Activated naive CD8-positive, alpha-beta T cell treated with anti-CD3 and anti-CD28 coated beads, Interleukin-2, amount 10 ng/mL, durations not matched to agents 7 days and 5 days (primary cell): ENCODE data around the gene TEX13D. TPM values are rescaled to one million over a fixed set of nuclear protein-coding genes. Genes with fewer than 3 reads are reported as not detected.
A peak's percentile ranks its signal among the peaks of the same experiment; 100 is the strongest.

Source experiments
- ATAC-seq: fragments of 150-1000 bp; cut with Tn5 transposase; one replicate; pipeline ENCODE4 v1.10.0; 2021; ENCODE audit warnings: low read depth, moderate library complexity
- POLR2A ChIA-PET: fragments of 350-600 bp; sonication (Branson Sonifier 250); formaldehyde crosslinking; loops from one replicate; lab custom pipeline; 2021; ENCODE audit warnings: antibody characterized with exemption; lab: Charles Lee
- DNase-seq: peaks from one replicate; pipeline ENCODE4 v3.0.0; 2021
- H3K27ac Mint-ChIP-seq: one replicate; pipeline ENCODE4 v1.8.0; 2022; ENCODE audit warnings: mild to moderate bottlenecking, mixed read lengths
- H3K27me3 Mint-ChIP-seq: one replicate; pipeline ENCODE4 v1.8.0; 2022; ENCODE audit warnings: mild to moderate bottlenecking, moderate library complexity, mixed read lengths
- H3K36me3 Mint-ChIP-seq: one replicate; pipeline ENCODE4 v1.8.0; 2021; ENCODE audit warnings: mild to moderate bottlenecking, mixed read lengths
- H3K4me1 Mint-ChIP-seq: one replicate; pipeline ENCODE4 v1.8.0; 2021; ENCODE audit warnings: mixed read lengths
- H3K4me3 Mint-ChIP-seq: one replicate; pipeline ENCODE4 v1.8.0; 2022; ENCODE audit warnings: mild to moderate bottlenecking, moderate library complexity, mixed read lengths
- H3K9me3 Mint-ChIP-seq: one replicate; pipeline ENCODE4 v1.8.0; 2021; ENCODE audit warnings: mixed read lengths
- total RNA-seq, 2 experiments: library from RNA; stranded (reverse); gene quantifications; one replicate each; pipeline ENCODE4 v1.2.3, GENCODE V29; 2021

The TEX13D gene
- total RNA-seq, 2 experiments from 2014 or later: not detected

DNA sequence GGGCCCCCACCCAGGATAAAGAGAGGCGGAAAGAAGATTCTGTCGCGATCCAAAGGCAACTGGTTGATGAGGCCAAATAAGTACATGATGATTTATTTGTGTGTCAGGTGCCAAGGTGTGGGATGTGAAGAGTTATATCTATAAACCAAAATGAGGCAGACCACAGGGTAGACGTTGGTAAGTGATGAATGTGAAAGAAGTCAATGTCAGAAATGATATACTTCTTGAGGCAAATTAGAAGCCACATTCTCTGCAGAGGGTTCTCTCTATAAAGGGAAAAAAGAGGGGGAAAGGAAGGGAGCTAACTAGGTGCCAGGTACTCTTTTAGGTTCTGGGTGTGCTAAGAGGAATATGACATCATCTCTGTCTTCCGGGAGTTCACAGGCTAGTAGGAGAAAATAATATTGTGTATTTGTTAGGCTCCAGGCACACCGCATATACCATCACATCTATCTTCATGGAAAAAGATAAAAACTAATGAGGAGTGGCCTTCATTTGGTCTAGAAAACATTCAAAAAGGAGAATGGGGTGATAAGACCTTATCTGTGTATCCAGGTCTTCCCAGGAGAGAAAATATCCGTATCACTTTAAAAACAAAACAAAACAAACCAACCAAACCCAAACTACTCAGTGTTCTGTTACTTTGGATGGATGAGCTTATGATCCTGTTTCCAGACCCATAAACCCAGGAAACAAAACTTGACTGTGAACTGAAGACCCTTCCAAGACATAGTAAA is 9.1 kb downstream of the TEX13D start:
- DNase-seq (no peak), ATAC-seq (no peak)
- POLR2A ChIA-PET: interaction anchor here (0.5 kb wide), 1 partner anchor 862 kb away, joined by 4 read pairs; no protein-coding TSS in a partner anchor
- peak overlapping the region; percentile 78 for H3K4me3 Mint-ChIP-seq
- H3K4me1 Mint-ChIP-seq: peaks cover 56% of the 10 kb centered on the region
- no peaks in the 10 kb centered on the region for H3K36me3 Mint-ChIP-seq
- no peaks in the 10 kb centered on the region for H3K27me3 Mint-ChIP-seq
- no peaks in the 10 kb centered on the region for H3K9me3 Mint-ChIP-seq
- H3K27ac Mint-ChIP-seq: peak overlapping the region; percentile 93

DNA sequence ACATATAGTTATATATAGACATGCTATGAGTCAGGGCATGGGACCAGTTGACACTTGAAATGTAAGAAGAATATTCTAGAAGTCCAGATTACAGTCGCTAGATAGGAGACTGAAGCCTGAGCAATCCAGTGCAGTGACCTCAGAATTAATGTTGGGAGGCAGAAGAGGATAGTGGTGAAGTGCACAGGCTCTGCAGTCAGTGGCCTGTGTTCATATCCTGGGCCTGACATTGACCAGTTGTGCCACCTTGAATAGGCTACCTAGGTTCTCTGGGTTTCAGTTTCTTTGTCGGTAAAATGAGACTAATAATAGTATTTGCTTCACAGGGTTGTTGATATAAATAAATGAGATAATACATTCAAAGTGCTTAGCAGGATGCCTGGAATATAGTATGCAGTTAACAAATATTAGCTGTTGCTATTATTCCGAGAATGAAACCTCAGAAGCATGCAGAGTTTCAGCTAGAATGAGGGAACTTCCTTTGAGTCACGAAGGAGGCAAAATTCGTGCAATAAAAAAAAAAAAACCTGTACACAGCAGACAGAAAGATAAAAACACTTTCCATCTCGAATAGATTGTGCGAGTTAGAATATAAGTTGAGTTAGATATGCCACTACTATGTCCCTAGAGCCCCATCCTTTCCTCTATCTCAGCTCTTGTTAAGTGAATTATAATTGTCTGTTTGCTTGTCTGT is 9.9 kb downstream of the TEX13D start:
- POLR2A ChIA-PET: interaction anchor here (0.6 kb wide), 1 partner anchor 51 kb away, joined by 3 read pairs; no protein-coding TSS in a partner anchor
- Mint-ChIP-seq H3K4me3 (peak overlapping the region; percentile 78), H3K36me3 (no peaks in the 10 kb centered on the region), H3K27ac (peak overlapping the region; percentile 93), H3K27me3 (no peaks in the 10 kb centered on the region), H3K4me1 (peaks cover 53% of the 10 kb centered on the region), H3K9me3 (no peaks in the 10 kb centered on the region)
- no peak for DNase-seq
- ATAC-seq: no peak

DNA sequence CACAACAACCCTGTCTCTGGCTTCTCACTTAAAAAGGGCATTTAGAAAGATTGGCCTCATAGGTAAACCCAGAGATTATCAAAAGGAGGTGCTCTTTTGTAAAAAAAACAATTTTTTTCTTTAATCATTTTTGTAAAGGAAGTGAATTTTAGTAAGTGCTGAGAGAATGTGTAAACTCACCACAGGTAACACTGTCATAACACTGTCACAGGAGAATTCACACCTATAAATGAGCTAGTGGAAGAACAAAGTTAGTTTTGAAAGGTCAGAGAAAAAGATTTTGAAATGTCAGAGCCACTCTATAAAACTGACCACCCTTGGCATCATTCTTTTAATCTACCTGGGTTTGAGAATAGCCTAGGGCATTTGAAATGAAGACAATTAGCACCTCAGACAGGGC is 10.6 kb downstream of the TEX13D start:
- POLR2A ChIA-PET: interaction anchor here (0.6 kb wide), 1 partner anchor 50 kb away, joined by 3 read pairs; no protein-coding TSS in a partner anchor
- H3K27me3 Mint-ChIP-seq: no peaks in the 10 kb centered on the region
- H3K4me1 Mint-ChIP-seq: peaks cover 52% of the 10 kb centered on the region
- H3K27ac Mint-ChIP-seq: peak overlapping the region; percentile 93
- no peak for DNase-seq
- no peaks in the 10 kb centered on the region for H3K36me3 Mint-ChIP-seq
- H3K9me3 Mint-ChIP-seq: no peaks in the 10 kb centered on the region
- no peak for ATAC-seq
- H3K4me3 Mint-ChIP-seq: peak overlapping the region; percentile 81

DNA sequence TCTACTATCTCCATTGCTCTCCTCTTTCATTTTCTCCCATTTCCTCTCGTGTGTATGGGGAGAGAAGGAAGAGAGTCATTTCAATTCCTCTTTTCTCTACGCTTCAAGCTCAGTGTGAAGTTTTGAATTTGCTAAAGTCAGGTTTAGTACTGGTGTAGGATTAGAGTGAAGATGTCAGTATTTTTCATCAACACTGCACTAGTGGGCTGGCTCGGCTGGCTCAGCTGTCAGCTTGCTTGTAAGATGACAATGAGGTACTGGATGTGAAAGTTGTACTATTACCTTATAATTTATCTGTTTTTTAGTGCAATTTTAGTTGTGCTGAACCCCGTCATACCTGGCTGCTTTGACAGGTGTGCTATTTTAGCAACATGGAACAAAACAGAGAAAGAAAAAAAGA is 11.8 kb downstream of the TEX13D start:
- no peaks in the 10 kb centered on the region for H3K36me3 Mint-ChIP-seq
- H3K9me3 Mint-ChIP-seq: no peaks in the 10 kb centered on the region
- DNase-seq (no peak), ATAC-seq (no peak)
- H3K4me1 Mint-ChIP-seq: peaks cover 50% of the 10 kb centered on the region
- peak overlapping the region; percentile 81 for H3K4me3 Mint-ChIP-seq
- H3K27ac Mint-ChIP-seq: peak overlapping the region; percentile 93
- no peaks in the 10 kb centered on the region for H3K27me3 Mint-ChIP-seq
- POLR2A ChIA-PET: no interaction called here

DNA sequence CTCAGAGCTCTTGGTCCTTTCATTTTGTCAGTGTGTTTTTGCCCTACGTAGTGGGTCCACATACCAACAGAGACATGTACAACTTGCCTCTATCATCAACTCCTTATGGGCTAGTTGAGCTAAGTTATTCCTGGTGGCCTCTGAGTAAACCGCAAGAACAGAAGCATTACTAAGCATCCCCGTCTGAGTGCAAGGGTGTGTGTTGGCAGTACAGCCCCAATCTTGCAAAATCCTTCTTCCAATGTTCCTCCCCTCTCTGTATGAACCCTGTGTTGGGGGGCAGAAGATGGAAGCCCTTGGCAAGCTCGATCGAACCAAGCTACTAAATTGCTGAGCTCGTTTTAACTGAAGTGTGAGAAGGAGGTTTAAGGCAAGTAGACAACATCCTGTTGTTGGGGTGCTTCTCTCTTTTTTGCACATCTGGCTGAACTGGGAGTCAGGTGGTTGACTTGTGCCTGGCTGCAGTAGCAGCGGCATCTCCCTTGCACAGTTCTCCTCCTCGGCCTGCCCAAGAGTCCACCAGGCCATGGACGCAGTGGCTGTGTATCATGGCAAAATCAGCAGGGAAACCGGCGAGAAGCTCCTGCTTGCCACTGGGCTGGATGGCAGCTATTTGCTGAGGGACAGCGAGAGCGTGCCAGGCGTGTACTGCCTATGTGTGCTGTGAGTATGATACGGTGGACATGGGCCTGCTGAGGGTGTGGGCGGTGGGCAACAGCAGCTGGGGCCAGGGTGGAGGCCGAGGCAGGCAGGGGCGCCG is 13.8 kb downstream of the TEX13D start, which contains the start of gene SH2D1A:
TSS of gene SH2D1A (plus strand) at position 447 of the 760 bp plus-strand sequence. CDS start at position 527, 80 bp downstream.
- H3K9me3 Mint-ChIP-seq: no peaks in the 10 kb centered on the region
- peak within 1 kb of the TSS; percentile 98 for H3K27ac Mint-ChIP-seq
- ATAC-seq (peak; percentile 66), DNase-seq (peak; percentile 46)
- no peaks in the 10 kb centered on the region for H3K36me3 Mint-ChIP-seq
- H3K27me3 Mint-ChIP-seq: no peaks in the 10 kb centered on the region
- POLR2A ChIA-PET: interaction anchor here (0.7 to 2.6 kb wide), 6 partner anchors 9 to 129 kb away, joined by 4 to 18 read pairs (median 8); no protein-coding TSS in a partner anchor
- peak within 1 kb of the TSS; percentile 95 for H3K4me3 Mint-ChIP-seq
- H3K4me1 Mint-ChIP-seq: peaks cover 45% of the 10 kb centered on the region

DNA sequence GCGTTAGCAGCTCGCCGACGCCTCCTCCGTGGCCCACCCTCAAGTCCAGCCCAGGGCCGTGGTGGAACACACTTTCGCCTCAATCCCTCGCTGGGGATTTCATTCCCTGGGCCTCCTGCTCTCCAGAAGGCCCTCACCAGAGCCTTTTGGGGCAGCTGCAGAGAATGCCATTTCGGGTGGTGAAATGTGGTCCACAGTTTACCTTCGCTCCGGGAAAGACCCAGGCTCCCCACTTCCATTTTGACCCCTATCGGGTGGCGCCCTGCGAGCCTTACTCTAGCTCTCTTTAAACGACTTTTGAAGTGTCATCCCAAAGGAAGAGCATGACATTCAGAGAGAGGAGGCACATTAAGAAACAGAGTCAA is 14.4 kb downstream of the TEX13D start:
- peak overlapping the region; percentile 95 for H3K4me3 Mint-ChIP-seq
- POLR2A ChIA-PET: interaction anchor here (0.7 to 2.6 kb wide), 7 partner anchors 10 to 135 kb away, joined by 3 to 18 read pairs (median 6); no protein-coding TSS in a partner anchor
- H3K27ac Mint-ChIP-seq: peak overlapping the region; percentile 98
- ATAC-seq (no peak), DNase-seq (no peak)
- H3K27me3 Mint-ChIP-seq: no peaks in the 10 kb centered on the region
- peaks cover 1% of the 10 kb centered on the region for H3K36me3 Mint-ChIP-seq
- H3K9me3 Mint-ChIP-seq: no peaks in the 10 kb centered on the region
- H3K4me1 Mint-ChIP-seq: peaks cover 41% of the 10 kb centered on the region

DNA sequence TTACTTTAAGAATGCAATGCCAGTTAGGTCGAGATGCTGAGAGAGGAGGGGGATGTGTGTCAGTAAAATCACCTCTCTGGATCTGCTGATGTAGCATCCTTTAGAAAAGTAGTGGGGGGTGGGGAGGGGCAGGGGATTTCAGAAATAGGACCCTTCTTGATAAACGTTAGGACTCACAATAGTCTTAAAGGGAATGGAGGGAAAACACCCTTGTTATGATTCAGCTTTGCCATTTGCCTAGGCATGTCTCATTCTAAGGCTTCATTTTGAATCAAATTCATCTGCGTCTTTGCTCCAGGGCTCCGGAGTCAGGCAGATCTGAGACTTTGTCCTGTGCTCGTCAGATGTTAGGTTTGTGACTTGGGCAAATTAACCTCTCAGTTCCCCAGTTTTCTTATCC is 14.8 kb downstream of the TEX13D start:
- Mint-ChIP-seq H3K36me3 (peaks cover 1% of the 10 kb centered on the region), H3K4me3 (peak overlapping the region; percentile 95), H3K9me3 (no peaks in the 10 kb centered on the region), H3K27me3 (no peaks in the 10 kb centered on the region), H3K4me1 (peaks cover 38% of the 10 kb centered on the region), H3K27ac (peak overlapping the region; percentile 98)
- POLR2A ChIA-PET: interaction anchor here (0.7 to 2.6 kb wide), 6 partner anchors 10 to 135 kb away, joined by 3 to 18 read pairs (median 7); no protein-coding TSS in a partner anchor
- no peak for DNase-seq
- no peak for ATAC-seq

DNA sequence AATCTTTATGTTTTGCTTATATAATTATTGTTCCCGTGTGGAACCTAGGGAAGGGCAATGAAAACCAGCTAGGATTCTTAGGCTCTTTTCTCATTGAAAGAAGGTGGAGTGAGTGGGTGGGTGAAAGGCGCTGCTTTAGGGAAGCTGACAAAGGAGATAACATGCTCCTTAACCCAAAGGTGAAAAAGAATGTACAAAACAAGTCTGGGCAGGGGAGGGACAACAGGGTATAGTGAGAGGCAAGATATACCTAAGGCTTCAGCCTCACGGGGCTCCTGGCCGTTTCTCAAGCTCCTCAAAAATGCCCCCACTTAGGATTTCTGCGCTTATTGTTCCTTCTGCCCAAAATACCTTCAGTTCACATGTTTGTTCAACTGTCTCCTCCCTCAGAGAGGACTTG is 15.7 kb downstream of the TEX13D start:
- peaks cover 35% of the 10 kb centered on the region for H3K4me1 Mint-ChIP-seq
- peak overlapping the region; percentile 95 for H3K4me3 Mint-ChIP-seq
- H3K36me3 Mint-ChIP-seq: peaks cover 4% of the 10 kb centered on the region
- POLR2A ChIA-PET: interaction anchor here (0.7 to 2.6 kb wide), 5 partner anchors 16 to 136 kb away, joined by 3 to 14 read pairs (median 4); no protein-coding TSS in a partner anchor
- H3K27ac Mint-ChIP-seq: peak overlapping the region; percentile 90
- no peak for ATAC-seq
- DNase-seq: no peak
- no peaks in the 10 kb centered on the region for H3K27me3 Mint-ChIP-seq
- H3K9me3 Mint-ChIP-seq: no peaks in the 10 kb centered on the region

DNA sequence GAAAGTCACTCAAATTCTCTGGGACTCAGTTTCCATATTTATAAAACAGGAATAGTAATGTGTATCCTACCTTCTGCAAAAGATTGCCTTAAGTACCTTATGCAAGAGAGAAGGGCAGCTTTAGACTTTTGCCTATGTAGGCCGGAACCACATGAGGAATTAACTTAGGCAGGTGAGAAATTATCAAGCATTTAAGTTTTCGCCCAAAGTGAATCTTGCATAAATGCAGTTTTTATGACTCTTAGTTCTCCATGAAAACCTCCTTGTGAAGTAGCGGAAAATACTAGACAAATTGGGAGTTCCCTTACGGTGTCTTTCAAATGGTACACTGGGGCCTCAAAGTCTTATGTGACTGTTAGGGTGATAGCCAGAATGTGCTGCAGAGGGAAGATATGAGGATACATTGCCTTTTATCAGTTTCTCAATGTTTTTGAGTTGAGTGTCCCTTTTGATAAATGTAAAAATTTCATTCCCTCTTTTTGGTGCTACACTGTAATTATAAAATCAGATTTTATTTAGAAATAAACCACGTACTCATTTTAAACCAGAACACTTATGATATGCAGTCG is 16.5 kb downstream of the TEX13D start:
- H3K27me3 Mint-ChIP-seq: no peaks in the 10 kb centered on the region
- H3K4me1 Mint-ChIP-seq: peaks cover 33% of the 10 kb centered on the region
- H3K4me3 Mint-ChIP-seq: peak overlapping the region; percentile 95
- H3K9me3 Mint-ChIP-seq: no peaks in the 10 kb centered on the region
- DNase-seq (no peak), ATAC-seq (no peak)
- peaks cover 6% of the 10 kb centered on the region for H3K36me3 Mint-ChIP-seq
- H3K27ac Mint-ChIP-seq: peak overlapping the region; percentile 90
- POLR2A ChIA-PET: interaction anchor here (1.0 kb wide), 1 partner anchor 133 kb away, joined by 3 read pairs; no protein-coding TSS in a partner anchor

DNA sequence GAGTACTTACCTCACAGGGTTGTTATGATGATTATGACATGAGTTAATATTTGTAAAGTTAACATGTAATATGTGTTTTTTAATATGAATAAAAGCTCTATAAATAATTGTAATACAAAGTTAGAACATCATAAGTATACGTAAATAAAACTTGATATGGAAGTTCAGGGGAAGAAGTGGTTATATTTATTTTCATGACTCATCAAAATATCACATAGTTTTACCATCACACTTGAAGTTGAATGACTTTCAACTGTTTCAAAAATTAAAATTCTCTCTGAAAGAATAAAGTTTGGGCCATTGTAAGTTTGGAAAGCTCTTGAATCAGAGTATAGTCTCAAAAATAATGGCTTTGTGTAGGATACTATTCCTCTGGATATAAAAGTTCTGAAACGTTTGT is 22.2 kb downstream of the TEX13D start:
- no peaks in the 10 kb centered on the region for H3K9me3 Mint-ChIP-seq
- H3K27ac Mint-ChIP-seq: peak overlapping the region; percentile 67
- peaks cover 49% of the 10 kb centered on the region for H3K4me1 Mint-ChIP-seq
- DNase-seq (no peak), ATAC-seq (no peak)
- POLR2A ChIA-PET: interaction anchor here (0.5 to 1.1 kb wide), 2 partner anchors 14 to 291 kb away, joined by 3 to 4 read pairs; no protein-coding TSS in a partner anchor
- H3K27me3 Mint-ChIP-seq: no peaks in the 10 kb centered on the region
- peak overlapping the region; percentile 75 for H3K4me3 Mint-ChIP-seq
- H3K36me3 Mint-ChIP-seq: peaks cover 11% of the 10 kb centered on the region

DNA sequence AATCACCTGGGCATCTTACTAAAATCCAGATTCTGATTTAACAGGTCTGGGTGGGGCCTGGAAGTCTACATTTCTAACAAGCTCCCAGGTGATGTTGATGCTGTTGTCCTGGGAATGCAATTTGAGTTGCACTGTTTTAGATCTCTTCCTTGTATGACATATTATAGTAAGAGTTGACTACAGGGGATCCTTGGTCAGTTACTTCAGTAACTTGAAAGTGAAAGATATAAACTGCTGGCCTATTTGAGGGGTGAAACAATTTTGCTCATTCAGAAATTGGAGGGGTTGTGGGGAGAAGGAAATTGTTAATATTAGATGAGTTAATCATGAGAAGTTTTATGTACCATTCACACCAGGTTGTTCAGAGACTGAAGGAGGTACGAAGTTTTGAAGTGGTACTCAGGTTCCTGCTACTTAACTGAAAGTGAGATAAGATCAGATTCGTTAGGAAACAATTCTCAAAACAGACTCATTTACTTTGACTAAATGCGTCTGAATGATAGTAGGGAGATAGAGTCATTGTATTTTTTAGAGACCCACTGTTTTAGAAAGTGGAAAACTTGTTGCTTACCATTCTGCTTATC is 26.4 kb downstream of the TEX13D start:
- peak overlapping the region; percentile 94 for H3K27ac Mint-ChIP-seq
- DNase-seq (no peak), ATAC-seq (peak; percentile 68)
- POLR2A ChIA-PET: interaction anchor here (0.7 to 2.5 kb wide), 2 partner anchors 12 to 399 kb away, joined by 3 to 10 read pairs; partner anchors contain the start of gene SH2D1A
- peaks cover 54% of the 10 kb centered on the region for H3K4me1 Mint-ChIP-seq
- H3K4me3 Mint-ChIP-seq: peak overlapping the region; percentile 84
- no peaks in the 10 kb centered on the region for H3K27me3 Mint-ChIP-seq
- no peaks in the 10 kb centered on the region for H3K9me3 Mint-ChIP-seq
- peaks cover 10% of the 10 kb centered on the region for H3K36me3 Mint-ChIP-seq

DNA sequence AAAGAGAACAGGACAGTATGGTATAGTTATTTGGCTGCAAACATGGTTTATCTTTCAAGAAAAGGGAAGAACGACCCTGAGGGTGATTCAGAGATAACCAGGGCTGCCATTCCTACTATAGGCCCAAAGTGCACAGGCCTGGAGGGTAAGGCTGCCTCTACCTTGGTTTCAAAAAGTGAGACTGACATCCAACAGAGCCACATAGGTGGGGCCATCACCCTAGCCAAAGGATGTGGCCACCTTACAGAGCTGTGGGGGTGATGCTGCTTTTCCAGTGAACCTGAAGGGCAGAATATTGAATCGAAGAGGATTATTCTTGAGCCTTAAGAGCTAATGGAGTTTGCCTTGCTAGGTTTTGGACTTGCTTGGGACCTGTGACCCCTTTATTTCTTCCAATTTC is 29.6 kb downstream of the TEX13D start:
- H3K4me3 Mint-ChIP-seq: peak overlapping the region; percentile 47
- no peaks in the 10 kb centered on the region for H3K27me3 Mint-ChIP-seq
- peak; percentile 87 for ATAC-seq
- peak overlapping the region; percentile 85 for H3K27ac Mint-ChIP-seq
- peaks cover 11% of the 10 kb centered on the region for H3K36me3 Mint-ChIP-seq
- POLR2A ChIA-PET: interaction anchor here (0.6 kb wide), 1 partner anchor 144 kb away, joined by 6 read pairs; no protein-coding TSS in a partner anchor
- peaks cover 36% of the 10 kb centered on the region for H3K4me1 Mint-ChIP-seq
- H3K9me3 Mint-ChIP-seq: no peaks in the 10 kb centered on the region
- DNase-seq: peak; percentile 35
